ENCODE results near the gene RAB5B. TPM values are rescaled to one million over a fixed set of nuclear protein-coding genes. Genes with fewer than 3 reads are reported as not detected.

The RAB5B gene
- total and polyA plus RNA-seq, 12 donors, result 35.3 to 137 (median 115) TPM

DNA sequence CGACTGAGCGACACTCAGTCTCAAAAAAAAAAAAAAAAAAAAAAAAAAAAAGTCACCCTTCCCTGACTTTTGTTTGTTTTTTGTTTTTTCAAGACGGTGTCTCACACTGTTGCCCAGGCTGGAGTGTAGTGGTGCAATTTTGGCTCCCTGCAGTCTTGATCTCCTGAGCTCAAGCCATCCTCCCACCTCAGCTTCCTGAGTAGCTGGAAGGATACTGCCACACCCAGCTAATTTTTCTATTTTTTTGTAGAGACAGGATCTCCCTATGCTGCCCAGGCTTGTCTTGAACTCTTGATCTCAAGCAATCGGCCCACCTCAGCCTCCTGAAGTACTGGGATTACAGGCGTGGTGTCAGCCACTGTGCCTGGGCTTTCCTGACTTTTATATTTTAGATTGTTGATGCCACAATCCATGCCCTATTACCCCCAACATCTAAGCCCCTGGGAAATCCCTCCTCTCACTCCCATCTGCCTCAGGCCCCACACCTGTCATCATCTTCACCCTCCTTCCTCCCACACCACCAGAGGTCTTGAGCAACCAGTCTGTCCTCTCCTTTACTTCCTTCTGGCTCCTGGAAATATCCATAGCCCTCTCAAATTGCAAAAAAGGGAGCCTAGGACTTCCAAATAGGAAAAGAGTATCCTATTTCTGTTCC, 54.8 kb downstream of the RAB5B start:
- ATAC-seq (no peak), DNase-seq (no peak)
- H3K27ac ChIP-seq, result peak overlapping the region in 1 of 10 donors; percentile 47
- H3K27me3 ChIP-seq, result no peaks in the 10 kb centered on the region
- H3K4me3 ChIP-seq, result no peak overlapping the region
- TF ChIP-seq, protein P1, sequence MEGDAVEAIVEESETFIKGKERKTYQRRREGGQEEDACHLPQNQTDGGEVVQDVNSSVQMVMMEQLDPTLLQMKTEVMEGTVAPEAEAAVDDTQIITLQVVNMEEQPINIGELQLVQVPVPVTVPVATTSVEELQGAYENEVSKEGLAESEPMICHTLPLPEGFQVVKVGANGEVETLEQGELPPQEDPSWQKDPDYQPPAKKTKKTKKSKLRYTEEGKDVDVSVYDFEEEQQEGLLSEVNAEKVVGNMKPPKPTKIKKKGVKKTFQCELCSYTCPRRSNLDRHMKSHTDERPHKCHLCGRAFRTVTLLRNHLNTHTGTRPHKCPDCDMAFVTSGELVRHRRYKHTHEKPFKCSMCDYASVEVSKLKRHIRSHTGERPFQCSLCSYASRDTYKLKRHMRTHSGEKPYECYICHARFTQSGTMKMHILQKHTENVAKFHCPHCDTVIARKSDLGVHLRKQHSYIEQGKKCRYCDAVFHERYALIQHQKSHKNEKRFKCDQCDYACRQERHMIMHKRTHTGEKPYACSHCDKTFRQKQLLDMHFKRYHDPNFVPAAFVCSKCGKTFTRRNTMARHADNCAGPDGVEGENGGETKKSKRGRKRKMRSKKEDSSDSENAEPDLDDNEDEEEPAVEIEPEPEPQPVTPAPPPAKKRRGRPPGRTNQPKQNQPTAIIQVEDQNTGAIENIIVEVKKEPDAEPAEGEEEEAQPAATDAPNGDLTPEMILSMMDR (IDR thresholded peaks at IDR 0.05), result no peak
- H3K4me1 ChIP-seq, result peaks cover 0 to 9% (median 0%) of the 10 kb centered on the region in 9 donors
- 69 to 84% methylated on average over 3 to 5 of the region's 5 CpGs for WGBS, 2 donors
- no peaks in the 10 kb centered on the region for H3K9me3 ChIP-seq
- H3K36me3 ChIP-seq, result peaks cover 0 to 80% (median 14%) of the 10 kb centered on the region in 9 donors
- intact Hi-C loops (cut with DNase I), result loop anchor here in 1 of 10 donors (5.0 kb wide), 1 partner anchor 291 kb away; no protein-coding TSS in a partner anchor

DNA sequence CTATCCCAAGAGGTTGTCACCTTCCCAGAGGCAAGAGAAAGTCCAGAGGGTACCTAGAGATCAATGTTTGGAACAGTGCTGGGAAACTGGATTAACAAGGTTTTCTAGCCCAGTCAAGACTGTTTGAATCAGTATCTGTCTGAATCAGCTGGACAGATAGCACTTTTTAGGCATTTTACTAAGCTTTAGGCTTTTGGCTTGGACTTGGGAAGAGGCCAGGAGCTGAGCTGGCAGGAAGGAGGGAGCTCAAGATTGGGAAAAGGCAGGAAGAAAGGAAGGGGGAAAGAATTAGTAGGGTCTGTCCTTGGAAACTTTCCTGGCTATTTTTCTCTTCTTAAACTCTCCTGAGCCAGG, 55.3 kb downstream of the RAB5B start:
- Histone ChIP-seq H3K4me3 (no peak overlapping the region), H3K27me3 (no peaks in the 10 kb centered on the region), H3K36me3 (peaks cover 0 to 85% (median 17%) of the 10 kb centered on the region in 9 donors), H3K9me3 (no peaks in the 10 kb centered on the region), H3K27ac (peak overlapping the region in 1 of 10 donors; percentile 47), H3K4me1 (peaks cover 0 to 9% (median 0%) of the 10 kb centered on the region in 9 donors)
- intact Hi-C loops (cut with DNase I), result loop anchor here in 1 of 10 donors (5.0 kb wide), 1 partner anchor 292 kb away; no protein-coding TSS in a partner anchor
- TF ChIP-seq, protein P1 (IDR thresholded peaks at IDR 0.05), result no peak
- no peak for ATAC-seq
- DNase-seq, result no peak

DNA sequence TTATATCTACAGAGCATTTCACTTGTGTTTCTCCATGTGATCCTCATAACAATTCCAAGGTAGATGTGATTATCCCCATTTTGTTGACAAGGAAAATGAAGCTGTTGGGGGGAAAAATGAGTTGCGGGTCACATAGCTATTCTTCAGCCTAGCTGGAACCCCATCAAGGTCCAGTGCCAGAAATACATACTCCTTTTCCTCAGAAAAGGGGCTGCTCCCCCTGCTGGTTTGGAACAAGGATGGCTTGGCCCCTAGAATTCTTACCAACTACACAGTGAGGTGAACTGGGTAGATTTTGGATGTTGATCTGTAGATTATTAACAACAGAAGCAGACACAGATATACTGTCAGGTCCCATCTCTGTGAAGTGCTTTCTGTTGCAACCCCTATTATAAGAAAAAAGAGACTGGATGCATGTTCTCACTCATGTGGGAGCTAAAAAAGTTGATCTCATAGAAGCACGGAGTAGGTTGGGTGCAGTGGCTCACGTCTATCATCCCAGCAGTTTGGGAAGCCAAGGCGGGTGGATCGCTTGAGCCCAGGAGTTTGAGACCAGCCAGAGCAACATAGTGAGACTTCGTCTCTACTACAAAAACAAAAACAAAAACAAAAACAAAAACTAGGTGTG, 55.9 kb downstream of the RAB5B start:
- H3K4me3 ChIP-seq, result no peak overlapping the region
- ATAC-seq (peak in 5 of 8 donors; percentile 37 to 70 (median 43)), DNase-seq (peak in 1 of 2 donors; percentile 28)
- H3K27ac ChIP-seq, result no peak overlapping the region
- H3K9me3 ChIP-seq, result no peaks in the 10 kb centered on the region
- intact Hi-C loops (cut with DNase I), result loop anchor here in 4 of 10 donors (5.0 to 10.0 kb wide), 3 partner anchors 37 to 295 kb away; no protein-coding TSS in a partner anchor
- 85 to 86% methylated on average over 6 of the region's 6 CpGs for WGBS, 2 donors
- peaks cover 0 to 87% (median 22%) of the 10 kb centered on the region in 9 donors for H3K36me3 ChIP-seq
- no peaks in the 10 kb centered on the region for H3K27me3 ChIP-seq
- peaks cover 0 to 9% (median 0%) of the 10 kb centered on the region in 9 donors for H3K4me1 ChIP-seq
- TF ChIP-seq, protein P1 (IDR thresholded peaks at IDR 0.05), result peak in 8 of 9 donors; percentile 37 to 66 (median 58)

DNA sequence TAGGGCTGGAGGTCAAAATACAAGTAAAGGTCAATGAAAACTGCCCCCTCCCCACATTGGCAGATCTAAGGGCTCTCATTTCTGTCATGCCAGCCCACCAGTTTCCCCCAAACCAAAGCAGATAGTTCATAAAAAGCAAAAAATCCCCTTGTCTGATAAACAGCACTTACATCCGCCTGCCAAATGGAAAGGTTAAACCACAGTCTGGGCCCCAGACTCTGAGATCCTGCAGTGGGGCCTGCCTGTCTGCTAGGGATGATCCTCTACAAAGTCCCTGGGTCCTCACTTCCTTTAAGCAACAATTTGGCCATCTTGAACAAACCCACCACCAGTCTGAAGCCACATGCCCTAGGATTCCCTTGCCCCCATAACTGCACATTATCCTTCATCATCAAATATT, 58.1 kb downstream of the RAB5B start:
- Histone ChIP-seq H3K36me3 (peaks cover 0 to 88% (median 26%) of the 10 kb centered on the region in 9 donors), H3K4me3 (no peak overlapping the region), H3K9me3 (no peaks in the 10 kb centered on the region), H3K4me1 (peaks cover 0 to 9% (median 0%) of the 10 kb centered on the region in 9 donors), H3K27me3 (no peaks in the 10 kb centered on the region), H3K27ac (no peak overlapping the region)
- WGBS, 2 donors, result 96 to 98% methylated on average over 1 of the region's 1 CpG
- TF ChIP-seq, protein P1 (IDR thresholded peaks at IDR 0.05), result no peak
- DNase-seq (no peak), ATAC-seq (no peak)
- intact Hi-C loops (cut with DNase I), result loop anchor here in 4 of 10 donors (2.0 to 10.0 kb wide), 3 partner anchors 33 to 297 kb away; no protein-coding TSS in a partner anchor
